Natural killer cell (primary cell): ENCODE data around the gene DUSP23. TPM values are rescaled to one million over a fixed set of nuclear protein-coding genes. Genes with fewer than 3 reads are reported as not detected.

Experiments
- ATAC-seq, 3 donors: fragments of 150-1000 bp in 2 of 3; fragments of 200-7000 bp in 1 of 3; cut with Tn5 transposase; 1 replicate in 1 of 3; 2 replicates in 2 of 3; pipeline ENCODE4 v1.10.0; 2021; ENCODE audit warnings: mild to moderate bottlenecking in 2 of 3, moderate library complexity in 2 of 3
- DNase-seq, 2 donors: peaks; one replicate each; pipeline versions ENCODE4 v3.0.0 to v3.0.0-alpha.2; 2013 to 2021; ENCODE audit warnings: mixed read lengths in 1 of 2
- H3K27ac ChIP-seq: one replicate; pipeline ENCODE4 v1.5.1; 2013; ENCODE audit warnings: mild to moderate bottlenecking, low read length
- H3K27me3 ChIP-seq: one replicate; pipeline ENCODE4 v1.6.1; 2013; ENCODE audit warnings: low read length; ENCODE audit not compliant: control insufficient read depth, insufficient read depth
- H3K36me3 ChIP-seq: one replicate; pipeline ENCODE4 v1.6.1; 2013; ENCODE audit warnings: low read length; ENCODE audit not compliant: control insufficient read depth, insufficient read depth
- H3K4me1 ChIP-seq: one replicate; pipeline ENCODE4 v1.6.1; 2013; ENCODE audit warnings: low read length; ENCODE audit not compliant: control insufficient read depth, insufficient read depth
- H3K4me3 ChIP-seq: one replicate; pipeline ENCODE4 v1.5.1; 2013; ENCODE audit warnings: low read length
- H3K9me3 ChIP-seq: one replicate; pipeline ENCODE4 v1.6.1; 2013; ENCODE audit warnings: low read length; ENCODE audit not compliant: control insufficient read depth, insufficient read depth
- H3K27ac Mint-ChIP-seq, 2 donors: one replicate each; pipeline ENCODE4 v1.8.0; 2022; ENCODE audit warnings: mild to moderate bottlenecking in 2 of 2, mixed read lengths in 2 of 2, moderate library complexity in 1 of 2
- H3K27me3 Mint-ChIP-seq, 2 donors: one replicate each; pipeline ENCODE4 v1.8.0; 2022; ENCODE audit warnings: low read depth in 2 of 2, mixed read lengths in 2 of 2
- H3K36me3 Mint-ChIP-seq: one replicate; pipeline ENCODE4 v1.8.0; 2022; ENCODE audit warnings: mixed read lengths
- H3K4me1 Mint-ChIP-seq, 2 donors: one replicate each; pipeline ENCODE4 v1.8.0; 2022; ENCODE audit warnings: mixed read lengths in 2 of 2
- H3K4me3 Mint-ChIP-seq: one replicate; pipeline ENCODE4 v1.8.0; 2022; ENCODE audit warnings: mild to moderate bottlenecking, moderate library complexity, mixed read lengths
- H3K9me3 Mint-ChIP-seq, 2 donors: one replicate each; pipeline ENCODE4 v1.8.0; 2022; ENCODE audit warnings: mixed read lengths in 2 of 2
- CTCF ChIP-seq: fragments of 200-600 bp; IDR thresholded peaks from one replicate; pipeline ENCODE4 v1.8.0; 2022; ENCODE audit warnings: antibody characterized with exemption
- WGBS: methylation state at CpG from one replicate; pipeline ENCODE4 v1.1.7; 2013; ENCODE audit warnings: missing lambda C conversion rate; ENCODE audit not compliant: insufficient coverage; 5-methylcytosine and 5-hydroxymethylcytosine counted together
- intact Hi-C: fragments of 100-400 bp; cut with micrococcal nuclease; formaldehyde crosslinking; loops from one replicate; pipeline ENCODE4 v1.14.2; 2022
- total RNA-seq, 4 donors: library from RNA; stranded (reverse); fragments of 120-200 nt in 1 of 4; gene quantifications; one replicate each; pipeline versions ENCODE4 v1.2.3 to v1.2.4, GENCODE V29; 2013 to 2022

DUSP23 gene
- total RNA-seq, 3 donors from 2014 or later (not counting 1 experiment from before 2014, with no cell fraction given): 18.6 to 22.1 (median 21.1) TPM

GRCh38 chr1:159830722-159831121, 50.0 kb downstream of the DUSP23 start:
- DNase-seq: no peak
- no peak overlapping the region for H3K4me3 Mint-ChIP-seq
- no peak overlapping the region for H3K27ac Mint-ChIP-seq
- no peaks in the 10 kb centered on the region for H3K36me3 ChIP-seq
- TF ChIP-seq CTCF: no peak
- peaks cover 20 to 30% of the 10 kb centered on the region in 2 donors for H3K27me3 Mint-ChIP-seq
- H3K4me1 Mint-ChIP-seq: peaks cover 47 to 51% of the 10 kb centered on the region in 2 donors
- peaks cover 17% of the 10 kb centered on the region for H3K36me3 Mint-ChIP-seq
- 93% methylated on average over 8 of the region's 8 CpGs for WGBS
- peaks cover 5 to 6% of the 10 kb centered on the region in 2 donors for H3K9me3 Mint-ChIP-seq
- H3K4me3 ChIP-seq: no peak overlapping the region
- no peak overlapping the region for H3K27ac ChIP-seq
- no peaks in the 10 kb centered on the region for H3K27me3 ChIP-seq
- no peak for ATAC-seq
- intact Hi-C loops: no loop called here
- peaks cover 47% of the 10 kb centered on the region for H3K4me1 ChIP-seq
- peaks cover 24% of the 10 kb centered on the region for H3K9me3 ChIP-seq

GRCh38 chr1:159831412-159832141, 50.8 kb downstream of the DUSP23 start:
- H3K27ac ChIP-seq: no peak overlapping the region
- TF ChIP-seq CTCF: no peak
- peaks cover 39% of the 10 kb centered on the region for H3K4me1 ChIP-seq
- DNase-seq: no peak
- H3K27me3 ChIP-seq: no peaks in the 10 kb centered on the region
- peaks cover 24% of the 10 kb centered on the region for H3K9me3 ChIP-seq
- intact Hi-C loops: no loop called here
- Mint-ChIP-seq H3K9me3 (peaks cover 5 to 6% of the 10 kb centered on the region in 2 donors), H3K27ac (no peak overlapping the region), H3K36me3 (peaks cover 17% of the 10 kb centered on the region), H3K4me3 (no peak overlapping the region), H3K27me3 (peaks cover 20 to 35% of the 10 kb centered on the region in 2 donors), H3K4me1 (peaks cover 39 to 42% of the 10 kb centered on the region in 2 donors)
- no peak for ATAC-seq
- WGBS: 96% methylated on average over 7 of the region's 7 CpGs
- no peaks in the 10 kb centered on the region for H3K36me3 ChIP-seq
- H3K4me3 ChIP-seq: no peak overlapping the region

Other genes starting within 250 kb of the DUSP23 start
- not detected for gene OR10J5, start 245.0 kb upstream of the DUSP23 start, total RNA-seq
- not detected for gene APCS, start 193.1 kb upstream of the DUSP23 start, total RNA-seq
- not detected for gene CRP, start 66.4 kb upstream of the DUSP23 start, total RNA-seq
- gene FCRL6, start 21.4 kb downstream of the DUSP23 start, total RNA-seq: 100 to 1,000 TPM; 138 to 309 (median 298) TPM
- 1 to 10 TPM in 2 of 3 donors, under 1 TPM in 1; 0.64 to 4.4 (median 2.8) TPM for gene SLAMF8, start 45.9 kb downstream of the DUSP23 start, total RNA-seq
- gene VSIG8, start 81.7 kb downstream of the DUSP23 start, total RNA-seq: not detected
- 1 to 10 TPM; 1.3 to 5.0 (median 1.6) TPM for gene CFAP45, start 119.2 kb downstream of the DUSP23 start, total RNA-seq
- 100 to 1,000 TPM; 344 to 394 (median 358) TPM for gene TAGLN2, start 144.5 kb downstream of the DUSP23 start, total RNA-seq
- gene IGSF9, start 164.7 kb downstream of the DUSP23 start, total RNA-seq: not detected
- gene SLAMF9, start 173.3 kb downstream of the DUSP23 start, total RNA-seq: not detected